Dedifferentiated amniotic fluid mesenchymal stem cell (primary cell): ENCODE measurements around the gene UROC1.

Experiments used
- DNase-seq: peaks from one replicate; pipeline ENCODE4 v3.0.0-alpha.2; 2016; ENCODE audit errors: extremely low spot score

The UROC1 gene

DNA sequence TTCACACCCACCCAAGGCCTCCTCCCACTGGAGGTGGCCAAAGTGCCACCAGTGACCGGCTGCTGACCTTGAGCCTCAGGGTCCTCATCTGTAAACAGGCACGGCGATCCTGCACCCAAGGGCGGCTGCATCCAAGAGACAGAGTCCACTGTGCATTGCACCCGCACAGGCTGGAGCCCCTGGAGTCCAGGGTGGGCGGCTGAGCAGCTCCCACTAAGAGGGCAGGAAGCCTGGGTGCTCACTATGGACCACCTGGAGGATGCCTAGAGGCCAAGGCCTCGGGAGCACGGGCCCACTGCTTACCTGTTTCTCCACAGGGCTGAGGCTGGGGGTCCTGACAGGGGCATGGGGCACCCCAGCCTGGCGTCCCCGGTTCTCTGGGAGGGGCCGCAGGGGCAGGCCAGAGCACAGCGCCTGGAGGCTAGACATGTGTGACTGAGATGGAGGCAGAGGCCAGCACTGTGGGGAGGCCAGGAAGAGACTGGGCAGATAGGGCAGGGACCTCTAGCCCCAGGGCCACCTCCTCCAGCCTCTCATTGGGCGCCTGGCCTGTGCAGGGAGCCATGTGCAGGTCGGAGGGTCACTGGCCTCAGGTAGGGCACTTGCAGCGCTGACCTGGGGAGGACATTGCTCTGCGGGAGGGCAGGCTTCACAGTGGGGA is at the start of gene UROC1:
TSS of gene UROC1 (minus strand) at position 483 of the 661 bp plus-strand sequence. CDS start at position 429, 54 bp downstream.
- no peak for DNase-seq

DNA sequence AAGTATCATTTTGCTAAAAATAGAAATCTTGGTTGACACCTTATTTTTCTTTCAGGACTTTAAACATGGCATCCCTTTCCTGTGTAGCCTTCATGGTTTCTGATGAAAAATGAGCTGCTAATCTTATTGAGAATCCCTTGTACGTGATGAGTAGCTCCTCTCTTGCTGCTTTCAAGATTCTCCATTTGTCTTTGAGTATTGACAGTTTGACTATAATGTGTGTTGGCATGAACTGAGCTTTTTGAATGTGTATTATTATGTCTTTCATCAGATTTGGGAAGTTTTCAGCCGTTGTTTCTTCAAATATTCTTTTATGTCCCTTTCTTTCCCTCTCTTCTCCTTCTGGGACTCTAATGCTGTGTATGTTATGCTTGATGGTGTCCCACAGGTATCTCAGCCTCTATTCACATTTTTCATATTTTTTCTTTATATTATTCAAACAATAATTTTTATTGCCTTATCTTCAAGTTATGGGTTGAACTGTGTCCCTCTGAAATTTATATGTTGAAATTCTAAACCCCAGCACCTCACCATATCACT is 45.2 kb upstream of the UROC1 start:
- no peak for DNase-seq

DNA sequence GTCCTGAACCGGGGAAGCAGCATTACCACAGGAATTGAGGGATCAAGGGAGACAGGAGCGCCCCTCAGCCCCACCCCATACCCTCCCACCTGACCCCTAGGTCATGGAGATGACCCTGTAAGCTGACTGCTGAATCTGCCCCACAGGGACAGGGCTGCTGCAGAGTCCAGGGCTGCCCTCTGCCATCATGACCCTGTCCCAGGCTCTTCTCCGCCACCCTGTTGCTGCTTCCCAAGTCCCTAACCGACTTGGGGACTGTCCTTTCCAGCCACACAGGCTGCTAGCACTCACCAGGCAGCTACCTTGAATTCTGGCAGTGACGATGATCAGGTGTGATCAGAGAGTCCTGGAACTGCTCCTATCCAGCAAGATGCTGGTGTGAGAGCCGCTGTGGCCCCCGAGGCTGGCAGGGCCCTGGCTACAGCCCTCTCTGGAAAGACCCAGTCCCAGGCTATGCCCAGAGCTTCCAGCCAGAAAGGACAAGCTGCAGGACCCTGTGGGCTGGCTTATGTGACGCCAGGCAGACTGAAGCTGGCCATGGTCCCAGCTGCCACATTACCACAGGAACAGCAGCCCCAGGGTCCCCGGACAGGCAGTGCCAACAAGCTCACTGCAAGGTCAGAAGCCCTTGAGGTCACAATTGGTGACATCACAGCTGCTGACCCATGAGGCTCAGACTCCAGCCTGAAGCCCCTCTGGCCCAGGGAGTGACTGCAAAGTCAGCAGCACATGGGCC is 40.9 kb upstream of the UROC1 start, which contains the start of gene C3orf22:
TSS of gene C3orf22 (minus strand) at position 597 of the 736 bp plus-strand sequence. CDS start 5,542 bp downstream, outside the sequence.
- DNase-seq: no peak

DNA sequence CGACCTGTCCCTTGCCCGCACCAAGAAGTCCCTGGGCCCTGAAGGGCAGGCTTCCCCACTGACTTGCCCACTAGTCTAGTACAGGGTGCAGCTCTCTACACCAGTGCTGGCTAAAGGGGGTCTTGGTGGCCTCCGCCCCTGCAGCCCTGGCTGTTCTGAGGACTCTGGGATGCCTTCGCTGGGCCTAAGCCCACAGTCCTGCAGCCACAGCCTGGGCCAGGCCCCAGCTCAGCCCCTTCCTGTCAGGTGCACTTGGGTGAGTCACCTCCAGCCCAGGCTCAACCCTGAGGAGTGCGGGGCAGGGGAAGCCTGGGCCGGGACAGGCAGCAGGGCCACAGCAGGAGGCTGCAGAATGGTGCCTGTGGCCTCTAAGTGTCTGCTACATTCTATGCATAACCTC is 40.2 kb upstream of the UROC1 start:
- DNase-seq: no peak

DNA sequence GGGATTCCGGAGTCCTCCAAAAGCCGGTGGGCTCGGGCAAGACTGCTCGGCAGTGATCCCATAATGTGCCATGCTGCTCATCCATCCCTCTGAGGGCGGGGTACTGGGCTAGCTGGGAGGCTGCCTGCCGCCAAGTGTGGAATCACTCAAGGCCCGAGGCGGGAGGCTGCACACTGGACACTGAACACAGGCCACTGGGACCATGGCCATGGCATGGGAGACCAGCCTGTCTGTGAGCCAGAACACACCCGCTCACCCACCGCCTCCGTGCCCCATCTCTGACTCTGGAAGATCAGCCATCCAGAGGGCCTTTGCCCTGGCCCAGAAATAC is 39.8 kb upstream of the UROC1 start:
- DNase-seq: no peak

DNA sequence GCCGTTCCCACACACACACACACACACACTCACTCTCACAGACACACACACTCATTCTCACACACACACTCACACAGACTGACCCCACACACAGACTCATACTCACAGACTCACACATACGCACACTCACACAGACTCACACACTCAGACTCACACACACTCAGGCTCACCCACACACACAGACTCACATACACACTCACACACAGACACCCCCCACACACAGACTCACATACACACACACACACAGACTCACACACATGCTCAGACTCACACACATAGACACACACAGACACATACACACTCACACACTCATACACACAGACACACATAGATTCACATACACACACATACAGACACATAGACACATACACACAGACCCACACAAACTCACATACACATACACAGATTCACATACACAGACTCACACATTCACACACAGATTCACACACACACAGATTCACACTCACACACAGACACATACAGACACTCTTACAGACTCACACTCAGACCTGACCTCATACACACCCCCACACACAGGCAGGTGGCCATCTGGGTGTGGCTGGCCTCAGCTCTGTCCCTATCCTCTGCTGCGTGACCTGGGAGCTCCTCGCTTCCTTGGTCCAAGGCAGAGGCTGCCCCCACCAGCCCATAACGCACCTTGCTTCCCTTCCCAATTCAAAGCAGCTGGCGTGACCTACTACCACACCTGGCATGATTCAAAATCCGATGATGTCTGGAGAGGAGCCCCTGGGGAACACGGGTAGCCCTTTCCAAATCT is 39.3 kb upstream of the UROC1 start:
- DNase-seq: no peak

- no peak for DNase-seq
Observed at GRCh38 chr3:126555795-126556636, 38.4 kb upstream of the UROC1 start.

- no peak for DNase-seq
Observed at GRCh38 chr3:126554560-126555525, 37.3 kb upstream of the UROC1 start.

DNA sequence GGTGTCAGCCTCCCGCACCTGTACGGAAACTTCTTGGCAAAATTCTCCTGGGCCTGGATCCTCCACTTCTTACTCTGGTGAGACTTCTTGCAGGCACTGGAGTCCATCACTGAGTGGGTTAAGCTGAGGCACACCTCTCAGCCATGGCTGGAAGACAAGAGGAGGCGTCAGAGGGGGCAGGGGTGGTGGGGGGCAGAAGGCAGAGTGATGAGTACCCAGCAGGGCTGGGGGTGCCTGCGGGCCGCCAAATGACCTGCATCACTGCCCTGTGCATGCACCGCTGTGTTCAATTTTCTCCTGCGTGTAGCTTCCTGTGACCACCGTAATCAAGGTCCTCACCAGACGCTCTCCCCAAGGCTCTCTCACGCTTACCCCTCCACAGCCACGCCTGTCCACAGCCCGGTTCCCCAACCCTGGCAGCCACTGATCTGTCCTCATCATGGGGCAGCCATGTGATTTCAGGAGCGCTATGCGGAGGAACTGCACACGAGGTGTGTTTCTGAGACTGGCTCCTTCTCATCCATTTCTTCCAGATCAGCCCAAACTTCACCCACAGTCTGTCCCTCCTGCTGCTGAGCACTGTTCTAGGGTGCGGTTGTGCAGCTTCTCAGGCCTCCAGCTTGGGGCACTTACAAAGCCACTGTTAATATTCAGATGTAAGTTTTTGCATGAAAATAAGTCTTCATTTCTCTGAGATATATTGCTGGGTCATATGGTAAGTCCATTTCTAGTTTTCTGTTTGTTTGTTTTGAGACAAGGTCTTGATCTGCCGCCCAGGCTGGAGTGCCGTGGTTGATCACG is 35.9 kb upstream of the UROC1 start:
- DNase-seq: no peak

DNA sequence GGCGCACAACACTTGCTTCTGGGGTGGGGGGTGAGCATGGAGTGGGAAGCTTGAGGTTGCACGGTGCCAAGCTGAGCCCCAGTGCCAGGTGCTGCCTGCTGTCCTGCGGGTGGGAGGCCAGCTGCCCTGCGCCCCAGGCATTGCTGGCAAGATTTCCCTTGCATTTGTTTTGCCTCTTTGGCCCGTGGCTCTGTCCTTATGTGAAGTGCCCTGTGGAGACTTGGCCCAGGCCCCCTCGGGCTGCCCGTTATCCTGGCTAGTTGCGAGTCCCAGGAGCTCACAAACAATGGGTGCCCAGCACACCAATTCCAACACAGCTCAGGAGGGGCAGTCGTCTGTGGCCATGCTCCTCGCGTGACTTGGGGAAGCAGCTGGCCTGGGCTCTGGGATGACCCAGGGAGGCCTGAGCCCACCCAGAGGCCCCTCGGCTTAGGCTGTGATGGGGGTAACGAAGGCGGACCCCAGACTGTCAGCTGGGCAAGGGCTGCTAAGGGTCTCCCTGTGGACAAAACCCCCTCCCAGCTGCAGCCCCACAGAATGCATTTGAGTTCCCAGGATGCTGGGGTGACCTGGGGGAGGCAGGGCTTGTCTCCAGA is 35.2 kb upstream of the UROC1 start:
- DNase-seq: no peak

DNA sequence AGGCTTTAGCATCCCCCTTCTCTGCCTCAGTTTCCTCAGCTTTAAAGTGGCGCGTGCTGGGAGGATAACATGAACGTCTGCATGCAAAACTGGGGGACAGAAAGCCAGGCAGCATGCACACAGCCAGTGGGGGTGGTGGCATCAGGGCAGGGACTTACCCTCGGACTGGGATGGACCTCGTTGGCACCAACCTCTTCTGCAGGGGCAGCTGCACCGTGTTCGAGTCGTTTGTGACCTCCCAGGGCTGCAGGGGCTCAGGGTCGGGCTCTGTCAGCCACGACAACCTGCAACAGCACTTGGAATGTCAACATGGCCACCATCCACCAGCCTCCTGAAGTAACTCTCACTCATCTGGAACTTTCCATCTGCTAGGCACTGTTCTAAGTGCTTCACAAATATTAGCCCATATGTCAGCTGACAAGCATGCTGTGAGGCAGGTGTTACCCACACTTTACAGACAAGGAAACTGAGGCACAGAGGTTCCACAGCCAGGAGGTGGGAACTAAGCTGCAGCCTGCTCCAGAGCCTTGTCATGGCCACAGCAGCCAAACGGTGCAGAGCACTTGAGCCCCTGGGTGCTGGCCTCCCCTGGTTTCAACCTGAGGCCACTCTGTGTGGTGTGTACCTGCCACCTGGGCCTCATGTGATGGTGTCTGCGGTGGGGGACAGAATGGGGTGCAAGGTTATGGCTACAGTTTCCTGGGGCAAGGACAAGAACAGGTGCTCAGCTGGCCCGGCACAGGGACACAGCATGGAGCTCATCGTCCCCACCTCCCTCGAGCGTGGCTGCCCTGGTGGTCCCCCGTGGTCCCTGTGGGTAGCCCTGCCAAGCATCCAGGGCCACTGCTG is 34.5 kb upstream of the UROC1 start:
- no peak for DNase-seq

DNA sequence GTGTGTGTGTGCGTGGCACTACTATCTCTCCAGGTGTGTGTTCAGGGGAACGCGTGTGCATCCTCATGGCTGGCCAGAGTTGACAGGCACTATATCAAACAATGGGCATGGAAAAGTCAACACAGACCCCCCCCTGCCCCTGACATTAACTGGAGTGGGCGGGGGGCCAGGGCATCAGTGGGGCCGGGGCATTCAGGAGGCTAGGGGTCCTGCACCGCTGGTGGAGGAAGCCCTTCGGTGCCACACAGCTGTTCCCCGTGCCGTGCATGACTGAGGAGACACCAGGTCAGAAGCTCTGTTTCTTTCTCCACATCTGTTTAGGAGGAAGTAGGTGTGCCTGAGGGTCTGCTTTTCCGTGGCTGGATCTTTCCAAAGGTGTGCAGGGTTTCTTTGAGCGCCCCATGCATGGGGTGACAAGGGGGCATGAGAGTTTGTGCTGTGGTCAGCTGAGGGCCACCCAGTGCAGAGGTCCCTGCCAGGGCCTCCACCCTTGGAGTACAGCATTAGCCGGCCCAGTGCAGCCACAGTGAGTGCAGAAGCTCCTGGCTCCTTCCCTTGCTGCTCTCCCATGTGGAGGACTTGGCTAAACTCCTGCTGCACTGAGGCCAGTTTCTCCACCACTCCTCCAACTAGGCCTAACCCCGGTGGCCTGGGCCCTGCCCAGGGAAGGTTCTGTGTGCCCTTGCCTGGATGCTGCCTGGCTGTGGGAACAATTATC is 33.7 kb upstream of the UROC1 start:
- DNase-seq: no peak

DNA sequence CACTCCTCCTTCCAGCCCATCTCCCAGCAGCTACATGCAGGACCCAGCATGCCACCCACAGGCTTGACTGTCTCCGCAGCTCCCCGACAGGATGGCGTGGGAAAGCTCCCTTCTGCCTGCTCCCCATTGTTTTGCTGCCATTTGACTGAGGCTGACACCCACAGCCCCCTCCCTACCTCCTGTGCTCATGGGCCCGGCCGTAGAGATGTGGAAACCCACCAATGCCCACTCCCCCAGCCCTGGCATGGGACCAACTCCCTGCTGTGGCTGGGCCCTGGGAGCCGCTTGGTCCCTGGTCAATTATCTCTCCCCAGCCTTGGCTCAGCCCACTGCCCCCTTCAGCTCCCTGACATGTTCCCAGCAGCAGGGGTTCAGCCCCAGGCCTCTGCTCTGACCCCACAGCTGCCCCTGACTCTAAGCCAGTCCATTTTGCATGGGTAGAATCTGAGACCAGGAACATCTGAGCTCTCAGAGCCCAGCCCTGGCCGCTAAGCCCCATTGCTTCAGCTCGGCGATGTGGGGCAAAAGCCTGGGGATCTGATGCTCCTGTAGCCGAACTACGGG is 33.0 kb upstream of the UROC1 start:
- DNase-seq: no peak

DNA sequence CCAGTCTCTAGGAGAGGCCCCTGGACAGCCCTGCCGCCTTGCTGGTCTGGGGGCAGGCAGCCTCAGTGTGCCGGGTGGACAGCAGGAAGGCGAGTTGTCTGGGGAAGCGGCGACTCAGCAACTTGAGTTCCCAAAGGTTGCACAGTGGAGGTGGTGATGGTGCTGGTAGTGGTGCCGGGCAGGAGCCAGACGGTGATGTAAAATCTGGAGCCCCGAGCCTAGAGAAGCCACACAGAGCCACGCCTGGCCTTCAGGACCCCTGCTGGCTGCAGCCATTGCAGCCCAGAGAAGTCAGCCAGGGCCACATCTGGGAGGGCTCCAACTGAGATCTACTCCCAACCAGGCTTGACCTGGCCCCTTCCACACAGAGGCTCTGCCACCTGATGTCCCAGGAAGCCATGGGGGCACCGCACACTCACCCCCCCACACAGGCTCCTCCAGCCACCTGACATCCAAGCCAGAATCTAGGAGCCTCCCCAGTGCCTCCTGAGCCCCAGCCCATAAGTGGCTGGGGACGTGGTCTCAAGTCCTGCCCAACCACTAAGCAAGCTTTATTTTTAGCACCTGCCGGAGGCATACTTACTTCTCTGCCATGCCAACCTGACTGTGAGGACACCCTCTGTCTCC is 32.4 kb upstream of the UROC1 start:
- no peak for DNase-seq

GRCh38 chr3:126548556-126549466 is 31.2 kb upstream of the UROC1 start:
- DNase-seq: no peak

DNA sequence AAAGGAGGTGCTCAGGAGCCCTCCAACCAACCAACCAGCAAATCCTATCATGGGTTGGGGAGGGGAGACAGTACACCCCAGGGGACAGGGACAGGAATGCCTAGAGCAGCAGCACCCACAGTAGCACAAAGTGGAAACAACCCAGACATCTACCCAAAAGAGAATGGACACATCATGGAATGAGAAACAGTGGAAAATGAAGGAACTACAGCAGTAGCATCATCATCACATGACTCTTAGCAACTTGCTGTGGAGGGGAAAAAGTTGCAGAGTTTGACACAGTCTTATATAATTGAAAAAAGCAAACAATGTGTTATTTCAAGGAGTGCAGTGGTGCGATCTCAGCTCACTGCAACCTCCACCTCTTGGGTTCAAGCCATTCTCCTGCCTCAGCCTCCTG is 30.1 kb upstream of the UROC1 start:
- DNase-seq: no peak
